OCI-LY3 (cell line): ENCODE results near the gene CACNA1A.

Experiments
- H2AFZ ChIP-seq: fragments of 200-600, 300-600 bp; shearing (Covaris generic); 2 replicates; pipeline ENCODE4 v1.6.0; 2014; ENCODE audit warnings: antibody characterized with exemption, low read depth, low read length
- H3K27ac ChIP-seq: fragments of 200-600, 300-600 bp; sonication (generic); 2 replicates; pipeline ENCODE4 v1.5.1; 2014; ENCODE audit warnings: mild to moderate bottlenecking, low read length, moderate library complexity, mixed read lengths
- H3K27me3 ChIP-seq: fragments of 200-600, 300-600 bp; sonication (generic); 2 replicates; pipeline ENCODE4 v1.6.1; 2014; ENCODE audit warnings: low read depth, low read length, mixed read lengths
- H3K36me3 ChIP-seq: fragments of 200-600, 300-600 bp; sonication (generic); replicated peaks from 2 replicates; pipeline ENCODE3; 2014; ENCODE audit warnings: low read depth, low read length, mixed read lengths
- H3K4me1 ChIP-seq: fragments of 300-600, 200-600 bp; sonication (generic); 2 replicates; pipeline ENCODE4 v1.6.1; 2014; ENCODE audit warnings: low read length, mixed read lengths
- H3K4me2 ChIP-seq: fragments of 200-600, 300-600 bp; sonication (generic); 2 replicates; pipeline ENCODE4 v1.6.1; 2014; ENCODE audit warnings: low read length, mixed read lengths
- H3K4me3 ChIP-seq: fragments of 300-600, 200-600 bp; sonication (generic); 2 replicates; pipeline ENCODE4 v1.5.1; 2014; ENCODE audit warnings: antibody characterized with exemption, mild to moderate bottlenecking, low read length, moderate library complexity
- H3K79me2 ChIP-seq: fragments of 300-600, 200-600 bp; shearing (Covaris generic); 2 replicates; pipeline ENCODE4 v1.6.1; 2014; ENCODE audit warnings: mild to moderate bottlenecking, low read length, mixed read lengths
- H3K9ac ChIP-seq: fragments of 300-600, 200-600 bp; shearing (Covaris generic); 2 replicates; pipeline ENCODE4 v1.6.0; 2014; ENCODE audit warnings: mild to moderate bottlenecking, low read length, moderate library complexity
- H3K9me3 ChIP-seq: fragments of 200-600, 300-600 bp; shearing (Covaris generic); 2 replicates; pipeline ENCODE4 v1.6.1; 2014; ENCODE audit warnings: low read length, mixed read lengths; ENCODE audit not compliant: insufficient read depth
- H4K20me1 ChIP-seq: fragments of 200-600, 300-600 bp; sonication (generic); 2 replicates; pipeline ENCODE4 v1.6.1; 2016; ENCODE audit warnings: low read length, mixed read lengths; ENCODE audit not compliant: insufficient read depth
- EZH2phosphoT487 ChIP-seq: fragments of 200-600 bp; shearing (Covaris generic); IDR thresholded peaks from 2 replicates; pipeline ENCODE4 v1.6.1; 2018; ENCODE audit warnings: antibody characterized with exemption, mixed run types, low read depth
- TF ChIP-seq, protein P1 (sequence below): fragments of 200-600, 300-600 bp; sonication (generic); IDR thresholded peaks from 2 replicates; pipeline ENCODE4 v1.5.1; 2014; ENCODE audit warnings: antibody characterized with exemption, low read length, low read depth

The CACNA1A gene

DNA sequence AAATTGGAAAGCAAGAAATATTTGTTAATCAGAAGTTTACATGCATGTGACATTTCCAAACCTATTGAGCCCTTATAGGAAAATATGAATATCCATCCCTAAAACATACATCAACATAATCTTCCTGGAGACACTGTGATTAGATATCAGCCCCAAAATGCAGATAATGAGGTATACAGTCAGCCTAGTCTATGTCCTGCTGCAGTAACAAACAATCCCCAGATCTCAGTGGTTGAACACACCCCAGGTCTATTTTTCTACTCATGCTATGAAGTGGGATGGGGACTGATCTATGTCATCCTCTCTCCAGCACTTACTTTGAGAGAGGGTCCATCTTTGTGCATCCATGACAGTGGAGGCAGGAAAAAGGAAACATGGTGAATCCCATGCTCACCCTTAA lies 31.2 kb downstream of the CACNA1A start:
- no peaks in the 10 kb centered on the region for H3K79me2 ChIP-seq

DNA sequence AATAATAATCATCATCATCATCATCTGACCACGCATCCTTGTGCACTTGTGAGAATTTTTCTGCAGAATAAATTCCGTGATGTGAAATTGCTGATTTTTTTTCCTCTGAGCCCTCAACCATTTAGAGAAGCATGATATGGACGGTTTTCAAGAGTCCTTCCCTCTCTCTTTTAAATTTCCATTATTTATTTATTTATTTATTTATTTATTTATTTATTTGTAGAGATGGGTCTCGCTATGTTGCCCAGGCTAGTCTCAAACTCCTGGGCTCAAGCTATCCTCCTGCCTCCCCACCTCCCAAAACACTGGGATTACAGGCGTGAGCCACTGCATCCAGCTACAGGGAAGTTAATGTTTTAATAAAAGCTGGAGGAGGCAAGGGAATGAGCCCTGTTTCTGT lies 39.6 kb downstream of the CACNA1A start:
- Histone ChIP-seq H3K9me3 (no peaks in the 10 kb centered on the region), H3K27ac (no peak overlapping the region), H4K20me1 (peaks cover 7% of the 10 kb centered on the region; the same call in 1 of the 2 replicates), H2AFZ (no peak overlapping the region), H3K4me2 (no peak overlapping the region), H3K9ac (no peak overlapping the region), H3K79me2 (no peaks in the 10 kb centered on the region), H3K36me3 (no peaks in the 10 kb centered on the region), H3K4me1 (no peaks in the 10 kb centered on the region), H3K4me3 (no peak overlapping the region), H3K27me3 (peaks cover 13% of the 10 kb centered on the region; the same call in 1 of the 2 replicates)
- TF ChIP-seq EZH2phosphoT487: no peak
- TF ChIP-seq, protein P1, sequence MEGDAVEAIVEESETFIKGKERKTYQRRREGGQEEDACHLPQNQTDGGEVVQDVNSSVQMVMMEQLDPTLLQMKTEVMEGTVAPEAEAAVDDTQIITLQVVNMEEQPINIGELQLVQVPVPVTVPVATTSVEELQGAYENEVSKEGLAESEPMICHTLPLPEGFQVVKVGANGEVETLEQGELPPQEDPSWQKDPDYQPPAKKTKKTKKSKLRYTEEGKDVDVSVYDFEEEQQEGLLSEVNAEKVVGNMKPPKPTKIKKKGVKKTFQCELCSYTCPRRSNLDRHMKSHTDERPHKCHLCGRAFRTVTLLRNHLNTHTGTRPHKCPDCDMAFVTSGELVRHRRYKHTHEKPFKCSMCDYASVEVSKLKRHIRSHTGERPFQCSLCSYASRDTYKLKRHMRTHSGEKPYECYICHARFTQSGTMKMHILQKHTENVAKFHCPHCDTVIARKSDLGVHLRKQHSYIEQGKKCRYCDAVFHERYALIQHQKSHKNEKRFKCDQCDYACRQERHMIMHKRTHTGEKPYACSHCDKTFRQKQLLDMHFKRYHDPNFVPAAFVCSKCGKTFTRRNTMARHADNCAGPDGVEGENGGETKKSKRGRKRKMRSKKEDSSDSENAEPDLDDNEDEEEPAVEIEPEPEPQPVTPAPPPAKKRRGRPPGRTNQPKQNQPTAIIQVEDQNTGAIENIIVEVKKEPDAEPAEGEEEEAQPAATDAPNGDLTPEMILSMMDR: no peak

More for the DNA sequence above, 31.2 kb downstream of the CACNA1A start:
- no peaks in the 10 kb centered on the region for H4K20me1 ChIP-seq
- no peak overlapping the region for H2AFZ ChIP-seq
- H3K9ac ChIP-seq: no peak overlapping the region
- H3K36me3 ChIP-seq: no peaks in the 10 kb centered on the region
- no peak for TF ChIP-seq EZH2phosphoT487
- TF ChIP-seq, protein P1: no peak
- peaks cover 5% of the 10 kb centered on the region; the same call in 1 of the 2 replicates for H3K9me3 ChIP-seq
- H3K4me1 ChIP-seq: no peaks in the 10 kb centered on the region
- H3K27ac ChIP-seq: no peak overlapping the region
- H3K4me3 ChIP-seq: no peak overlapping the region
- peaks cover 26% of the 10 kb centered on the region for H3K27me3 ChIP-seq
- H3K4me2 ChIP-seq: no peak overlapping the region

DNA sequence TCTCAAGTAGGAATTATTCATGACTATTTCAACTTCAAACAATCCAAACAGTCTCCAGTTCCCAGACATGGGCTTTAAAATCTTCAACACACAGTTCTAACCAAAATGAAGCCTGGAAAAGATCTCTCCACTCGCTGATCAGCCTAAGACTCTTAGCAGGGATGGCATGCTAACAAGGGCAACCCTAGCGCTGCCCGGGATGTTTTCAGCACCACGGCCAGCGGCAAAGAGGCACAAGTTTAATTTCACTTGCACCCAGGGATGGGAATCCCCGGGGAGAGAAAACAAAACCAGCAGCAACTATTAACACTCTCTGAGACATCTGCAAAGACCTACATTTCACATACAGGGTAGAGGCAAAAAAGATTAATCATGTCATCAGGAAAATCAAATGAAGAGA lies 43.0 kb downstream of the CACNA1A start:
- peaks cover 7% of the 10 kb centered on the region; the same call in 1 of the 2 replicates for H4K20me1 ChIP-seq
- no peaks in the 10 kb centered on the region for H3K36me3 ChIP-seq
- H3K27me3 ChIP-seq: peaks cover 21% of the 10 kb centered on the region
- H3K27ac ChIP-seq: no peak overlapping the region
- no peaks in the 10 kb centered on the region for H3K79me2 ChIP-seq
- TF ChIP-seq, protein P1: no peak
- no peak for TF ChIP-seq EZH2phosphoT487
- H3K4me2 ChIP-seq: no peak overlapping the region
- H3K9me3 ChIP-seq: no peaks in the 10 kb centered on the region
- H2AFZ ChIP-seq: no peak overlapping the region
- no peak overlapping the region for H3K4me3 ChIP-seq
- no peak overlapping the region for H3K9ac ChIP-seq
- no peaks in the 10 kb centered on the region for H3K4me1 ChIP-seq

DNA sequence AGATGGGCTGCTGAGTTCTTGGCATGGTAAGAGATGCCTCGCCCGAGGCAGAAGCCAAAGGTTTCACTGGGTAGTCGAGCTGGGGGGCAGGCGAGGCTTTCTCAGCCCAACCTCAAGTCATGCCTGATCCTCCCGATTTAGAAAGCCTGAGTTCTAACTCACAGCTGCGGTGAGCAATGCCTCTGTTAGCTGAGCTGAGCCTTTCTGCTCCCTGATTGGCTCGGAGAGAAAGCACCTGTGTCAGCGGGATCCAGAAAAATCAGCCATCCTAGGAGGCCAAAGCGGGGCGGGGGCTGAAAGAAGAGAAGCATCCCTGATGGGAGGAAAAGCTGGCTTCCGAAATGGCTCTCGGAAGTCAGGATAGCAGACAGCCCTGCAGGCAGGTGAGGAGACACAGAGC lies 44.7 kb downstream of the CACNA1A start:
- Histone ChIP-seq H4K20me1 (peaks cover 7% of the 10 kb centered on the region; the same call in 1 of the 2 replicates), H3K27ac (no peak overlapping the region), H3K36me3 (no peaks in the 10 kb centered on the region), H3K9ac (no peak overlapping the region), H2AFZ (no peak overlapping the region), H3K4me2 (no peak overlapping the region), H3K4me1 (no peaks in the 10 kb centered on the region), H3K4me3 (no peak overlapping the region), H3K9me3 (no peaks in the 10 kb centered on the region), H3K79me2 (no peaks in the 10 kb centered on the region), H3K27me3 (peaks cover 21% of the 10 kb centered on the region)
- TF ChIP-seq, protein P1: no peak
- no peak for TF ChIP-seq EZH2phosphoT487
